ENCODE results near the gene RBM43. TPM values are rescaled to one million over a fixed set of nuclear protein-coding genes. Genes with fewer than 3 reads are reported as not detected.

Gene RBM43
- total and polyA plus RNA-seq, 10 donors = 5.2 to 20.3 (median 8.6) TPM

GRCh38 chr2:151277067-151277466 lies 15.4 kb upstream of the RBM43 start:
- H3K27ac ChIP-seq = no peak overlapping the region
- WGBS, 5 donors = 59 to 100% (median 91%) methylated on average over 1 of the region's 1 CpG
- no peak for DNase-seq
- no peaks in the 10 kb centered on the region for H3K27me3 ChIP-seq (replicated peaks in 1 of 7)
- no peaks in the 10 kb centered on the region for H3K4me1 ChIP-seq
- TF ChIP-seq POLR2A (IDR thresholded peaks at IDR 0.05) (no peak), POLR2AphosphoS5 (IDR thresholded peaks at IDR 0.05) (no peak)
- TF ChIP-seq, protein P1, sequence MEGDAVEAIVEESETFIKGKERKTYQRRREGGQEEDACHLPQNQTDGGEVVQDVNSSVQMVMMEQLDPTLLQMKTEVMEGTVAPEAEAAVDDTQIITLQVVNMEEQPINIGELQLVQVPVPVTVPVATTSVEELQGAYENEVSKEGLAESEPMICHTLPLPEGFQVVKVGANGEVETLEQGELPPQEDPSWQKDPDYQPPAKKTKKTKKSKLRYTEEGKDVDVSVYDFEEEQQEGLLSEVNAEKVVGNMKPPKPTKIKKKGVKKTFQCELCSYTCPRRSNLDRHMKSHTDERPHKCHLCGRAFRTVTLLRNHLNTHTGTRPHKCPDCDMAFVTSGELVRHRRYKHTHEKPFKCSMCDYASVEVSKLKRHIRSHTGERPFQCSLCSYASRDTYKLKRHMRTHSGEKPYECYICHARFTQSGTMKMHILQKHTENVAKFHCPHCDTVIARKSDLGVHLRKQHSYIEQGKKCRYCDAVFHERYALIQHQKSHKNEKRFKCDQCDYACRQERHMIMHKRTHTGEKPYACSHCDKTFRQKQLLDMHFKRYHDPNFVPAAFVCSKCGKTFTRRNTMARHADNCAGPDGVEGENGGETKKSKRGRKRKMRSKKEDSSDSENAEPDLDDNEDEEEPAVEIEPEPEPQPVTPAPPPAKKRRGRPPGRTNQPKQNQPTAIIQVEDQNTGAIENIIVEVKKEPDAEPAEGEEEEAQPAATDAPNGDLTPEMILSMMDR (IDR thresholded peaks at IDR 0.05 in 8 of 11, conservative IDR thresholded peaks at IDR 0.05 in 3 of 11) = no peak
- peaks cover 0 to 100% (median 96%) of the 10 kb centered on the region in 6 donors for H3K36me3 ChIP-seq
- no peaks in the 10 kb centered on the region for H3K9me3 ChIP-seq
- intact Hi-C loops (cut with DNase I; ENCODE audit: low total_unique reads) = no loop called here
- no peak overlapping the region for H3K4me3 ChIP-seq

GRCh38 chr2:151275291-151275690 lies 13.6 kb upstream of the RBM43 start:
- no peak overlapping the region for H3K4me3 ChIP-seq
- no peaks in the 10 kb centered on the region for H3K27me3 ChIP-seq (replicated peaks in 1 of 7)
- no peaks in the 10 kb centered on the region for H3K9me3 ChIP-seq
- no peak overlapping the region for H3K27ac ChIP-seq
- peaks cover 0 to 100% (median 96%) of the 10 kb centered on the region in 6 donors for H3K36me3 ChIP-seq
- no peaks in the 10 kb centered on the region for H3K4me1 ChIP-seq
- WGBS, 5 donors = 93 to 97% (median 96%) methylated on average over 7 of the region's 7 CpGs
- TF ChIP-seq POLR2AphosphoS5 (IDR thresholded peaks at IDR 0.05) (no peak), POLR2A (IDR thresholded peaks at IDR 0.05) (no peak)
- TF ChIP-seq, protein P1 (IDR thresholded peaks at IDR 0.05 in 8 of 11, conservative IDR thresholded peaks at IDR 0.05 in 3 of 11) = no peak
- DNase-seq = no peak
- intact Hi-C loops (cut with DNase I; ENCODE audit: low total_unique reads) = no loop called here

GRCh38 chr2:151271824-151272223 lies 10.2 kb upstream of the RBM43 start:
- TF ChIP-seq POLR2AphosphoS5 (IDR thresholded peaks at IDR 0.05) (no peak), POLR2A (IDR thresholded peaks at IDR 0.05) (no peak)
- TF ChIP-seq, protein P1 (IDR thresholded peaks at IDR 0.05 in 8 of 11, conservative IDR thresholded peaks at IDR 0.05 in 3 of 11) = no peak
- Histone ChIP-seq H3K27me3 (replicated peaks in 1 of 7) (no peaks in the 10 kb centered on the region), H3K4me1 (no peaks in the 10 kb centered on the region), H3K9me3 (no peaks in the 10 kb centered on the region), H3K4me3 (no peak overlapping the region), H3K36me3 (peaks cover 0 to 85% (median 70%) of the 10 kb centered on the region in 6 donors), H3K27ac (no peak overlapping the region)
- intact Hi-C loops (cut with DNase I; ENCODE audit: low total_unique reads) = no loop called here
- DNase-seq = no peak

DNA sequence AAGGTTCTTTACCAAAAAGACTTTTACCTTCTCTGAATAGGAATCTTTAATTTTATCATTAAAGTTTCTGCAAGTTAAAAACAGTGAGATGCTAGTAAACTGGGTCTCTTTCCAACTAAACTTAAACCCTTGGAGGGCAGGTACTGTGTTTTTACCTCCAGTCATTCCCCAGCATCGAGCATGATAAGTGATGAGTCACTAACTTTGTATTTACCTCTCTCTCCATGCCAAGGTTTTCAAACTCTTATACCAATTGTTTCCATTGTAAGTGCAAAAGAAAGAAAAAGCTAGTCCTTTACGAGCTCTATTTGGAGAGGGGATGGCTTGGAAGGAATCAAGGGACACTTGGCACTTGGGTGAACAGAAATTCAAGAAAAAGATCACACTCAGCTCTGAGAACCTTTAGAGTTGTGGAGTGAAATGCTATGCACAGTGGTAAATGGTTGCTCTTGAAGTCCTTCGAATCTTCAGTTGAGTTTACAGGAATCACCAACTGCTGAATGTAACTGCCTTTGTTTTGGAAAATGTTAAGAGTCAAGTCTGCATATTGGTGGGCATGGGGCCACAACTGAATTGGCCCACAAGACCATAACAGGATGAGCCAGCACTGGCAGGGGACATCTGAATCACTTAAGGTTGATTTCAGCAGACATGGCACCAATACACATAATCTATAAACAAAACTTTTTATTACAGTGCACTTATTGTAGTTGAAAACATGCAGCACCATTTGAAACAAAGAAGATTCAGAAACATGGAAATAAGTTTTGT lies 8.3 kb upstream of the RBM43 start:
- no peak for TF ChIP-seq POLR2AphosphoS5 (IDR thresholded peaks at IDR 0.05)
- peaks cover 0 to 66% (median 52%) of the 10 kb centered on the region in 6 donors for H3K36me3 ChIP-seq
- H3K27ac ChIP-seq = no peak overlapping the region
- H3K4me1 ChIP-seq = no peaks in the 10 kb centered on the region
- H3K9me3 ChIP-seq = no peaks in the 10 kb centered on the region
- DNase-seq = no peak
- H3K4me3 ChIP-seq = no peak overlapping the region
- intact Hi-C loops (cut with DNase I; ENCODE audit: low total_unique reads) = no loop called here
- 91 to 96% (median 94%) methylated on average over 3 of the region's 3 CpGs for WGBS, 5 donors
- H3K27me3 ChIP-seq (replicated peaks in 1 of 7) = no peaks in the 10 kb centered on the region
